Bronchial epithelial cell (primary cell): ENCODE data around the gene WDTC1. TPM values are rescaled to one million over a fixed set of nuclear protein-coding genes. Genes with fewer than 3 reads are reported as not detected.
A peak's percentile ranks its signal among the peaks of the same experiment; 100 is the strongest.
"Not testable (repeated sequence)": the region's sequence is repeated elsewhere in the genome, so short reads cannot be mapped to it uniquely, and the experiment has no call there.

Source experiments
- DNase-seq: peaks from one replicate; pipeline ENCODE4 v3.0.0-alpha.2; 2010; ENCODE audit warnings: low read depth
- FAIRE-seq: peaks from 2 replicates; lab custom pipeline; 2011; peaks lifted over from hg19 to GRCh38; lab: Jason Lieb, UNC
- H3K27me3 ChIP-seq: 2 replicates; pipeline ENCODE4 v1.5.1; 2011; ENCODE audit warnings: low read length; ENCODE audit not compliant: control insufficient read depth, insufficient read depth
- H3K36me3 ChIP-seq: 2 replicates; pipeline ENCODE4 v1.5.1; 2011; ENCODE audit warnings: low read length; ENCODE audit not compliant: control insufficient read depth, insufficient read depth
- H3K4me3 ChIP-seq: 2 replicates; pipeline ENCODE4 v1.5.1; 2011; ENCODE audit warnings: mild to moderate bottlenecking, low read depth, low read length, control low read depth
- CTCF ChIP-seq: IDR thresholded peaks from 2 replicates; pipeline ENCODE4 v1.5.1; 2011; ENCODE audit warnings: mild to moderate bottlenecking, moderate library complexity, low read length, control low read depth, inconsistent platforms; ENCODE audit not compliant: insufficient read depth, severe bottlenecking
- total RNA-seq: library from RNA; depleted of rRNA; stranded (reverse); fragments of >200 nt; gene quantifications from 2 replicates; pipeline ENCODE4 v1.2.1, GENCODE V29; 2014

The WDTC1 gene
- total RNA-seq, 1 donor from 2014 or later: 13.4 TPM

- no peaks in the 10 kb centered on the region for H3K36me3 ChIP-seq
- H3K27me3 ChIP-seq: no peaks in the 10 kb centered on the region
- no peak for DNase-seq
- no peak for TF ChIP-seq CTCF
- FAIRE-seq: no peak
- no peak overlapping the region for H3K4me3 ChIP-seq
These were observed 18.0 kb upstream of the WDTC1 start for GRCh38 chr1:27216466-27216865.

GRCh38 chr1:27217401-27217800, 17.0 kb upstream of the WDTC1 start:
- Histone ChIP-seq H3K4me3 (no peak overlapping the region), H3K27me3 (no peaks in the 10 kb centered on the region), H3K36me3 (no peaks in the 10 kb centered on the region)
- FAIRE-seq: no peak
- TF ChIP-seq CTCF: no peak
- DNase-seq: no peak

GRCh38 chr1:27218736-27219135, 15.7 kb upstream of the WDTC1 start:
- Histone ChIP-seq H3K4me3 (no peak overlapping the region), H3K36me3 (no peaks in the 10 kb centered on the region), H3K27me3 (no peaks in the 10 kb centered on the region)
- FAIRE-seq: no peak
- no peak for DNase-seq
- TF ChIP-seq CTCF: no peak

- no peak for TF ChIP-seq CTCF
- DNase-seq: no peak
- no peak for FAIRE-seq
- H3K27me3 ChIP-seq: no peaks in the 10 kb centered on the region
- H3K36me3 ChIP-seq: no peaks in the 10 kb centered on the region
- no peak overlapping the region for H3K4me3 ChIP-seq
These were observed 14.3 kb upstream of the WDTC1 start for GRCh38 chr1:27220096-27220495.

GRCh38 chr1:27220702-27221497, 13.5 kb upstream of the WDTC1 start:
- not testable (repeated sequence) for H3K27me3 ChIP-seq, DNase-seq, H3K4me3 ChIP-seq, FAIRE-seq, H3K36me3 ChIP-seq

GRCh38 chr1:27225621-27226020, 8.8 kb upstream of the WDTC1 start:
- FAIRE-seq (peak; percentile 58), DNase-seq (no peak)
- TF ChIP-seq CTCF: no peak
- H3K36me3 ChIP-seq: no peaks in the 10 kb centered on the region
- H3K4me3 ChIP-seq: no peak overlapping the region
- H3K27me3 ChIP-seq: no peaks in the 10 kb centered on the region
